HL-60 (cell line): ENCODE measurements around the gene CC2D1B.

Experiments
- TF ChIP-seq, protein P1 (sequence below): IDR thresholded peaks from one replicate; pipeline ENCODE4 v1.5.1; 2011; ENCODE audit warnings: low read length, control low read depth, inconsistent platforms; ENCODE audit not compliant: insufficient read depth
- TF ChIP-seq, protein P2 (sequence below): IDR thresholded peaks from 2 replicates; pipeline ENCODE4 v1.6.1; 2012; ENCODE audit warnings: low read depth; ENCODE audit not compliant: insufficient replicate concordance

DNA sequence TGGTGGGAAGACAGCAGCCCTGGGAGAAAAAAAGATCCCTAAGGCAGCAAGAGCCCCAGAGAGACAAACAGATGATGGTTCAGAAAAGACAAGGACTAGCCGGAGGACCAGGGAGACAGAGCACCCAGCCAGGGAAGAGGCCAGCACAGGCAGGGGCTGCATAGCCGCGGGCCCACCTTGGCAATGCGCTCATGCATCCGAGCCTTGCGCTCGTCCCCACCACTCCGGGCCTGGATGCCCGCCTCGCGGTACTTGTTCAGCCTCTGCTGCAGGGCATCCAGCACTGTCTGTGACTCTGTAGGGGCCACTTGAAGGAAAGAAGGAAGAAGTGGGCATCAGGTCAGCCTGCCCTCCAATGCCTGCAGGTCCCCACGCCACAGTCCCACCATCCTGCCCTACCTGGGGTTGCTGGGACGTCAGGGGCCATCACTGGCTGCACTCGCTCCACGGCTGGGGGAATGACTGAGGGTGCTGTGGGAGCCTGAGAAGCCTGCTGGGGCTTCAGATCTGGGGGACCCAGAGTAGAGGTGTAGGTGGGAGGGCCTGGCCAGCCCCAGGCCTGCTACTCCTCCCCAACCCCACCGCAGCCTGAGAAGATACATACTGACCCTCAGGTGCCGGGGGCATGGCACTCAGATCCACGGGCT lies 7.0 kb downstream of the CC2D1B start:
- TF ChIP-seq, protein P1, sequence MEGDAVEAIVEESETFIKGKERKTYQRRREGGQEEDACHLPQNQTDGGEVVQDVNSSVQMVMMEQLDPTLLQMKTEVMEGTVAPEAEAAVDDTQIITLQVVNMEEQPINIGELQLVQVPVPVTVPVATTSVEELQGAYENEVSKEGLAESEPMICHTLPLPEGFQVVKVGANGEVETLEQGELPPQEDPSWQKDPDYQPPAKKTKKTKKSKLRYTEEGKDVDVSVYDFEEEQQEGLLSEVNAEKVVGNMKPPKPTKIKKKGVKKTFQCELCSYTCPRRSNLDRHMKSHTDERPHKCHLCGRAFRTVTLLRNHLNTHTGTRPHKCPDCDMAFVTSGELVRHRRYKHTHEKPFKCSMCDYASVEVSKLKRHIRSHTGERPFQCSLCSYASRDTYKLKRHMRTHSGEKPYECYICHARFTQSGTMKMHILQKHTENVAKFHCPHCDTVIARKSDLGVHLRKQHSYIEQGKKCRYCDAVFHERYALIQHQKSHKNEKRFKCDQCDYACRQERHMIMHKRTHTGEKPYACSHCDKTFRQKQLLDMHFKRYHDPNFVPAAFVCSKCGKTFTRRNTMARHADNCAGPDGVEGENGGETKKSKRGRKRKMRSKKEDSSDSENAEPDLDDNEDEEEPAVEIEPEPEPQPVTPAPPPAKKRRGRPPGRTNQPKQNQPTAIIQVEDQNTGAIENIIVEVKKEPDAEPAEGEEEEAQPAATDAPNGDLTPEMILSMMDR, result no peak
- TF ChIP-seq, protein P2, sequence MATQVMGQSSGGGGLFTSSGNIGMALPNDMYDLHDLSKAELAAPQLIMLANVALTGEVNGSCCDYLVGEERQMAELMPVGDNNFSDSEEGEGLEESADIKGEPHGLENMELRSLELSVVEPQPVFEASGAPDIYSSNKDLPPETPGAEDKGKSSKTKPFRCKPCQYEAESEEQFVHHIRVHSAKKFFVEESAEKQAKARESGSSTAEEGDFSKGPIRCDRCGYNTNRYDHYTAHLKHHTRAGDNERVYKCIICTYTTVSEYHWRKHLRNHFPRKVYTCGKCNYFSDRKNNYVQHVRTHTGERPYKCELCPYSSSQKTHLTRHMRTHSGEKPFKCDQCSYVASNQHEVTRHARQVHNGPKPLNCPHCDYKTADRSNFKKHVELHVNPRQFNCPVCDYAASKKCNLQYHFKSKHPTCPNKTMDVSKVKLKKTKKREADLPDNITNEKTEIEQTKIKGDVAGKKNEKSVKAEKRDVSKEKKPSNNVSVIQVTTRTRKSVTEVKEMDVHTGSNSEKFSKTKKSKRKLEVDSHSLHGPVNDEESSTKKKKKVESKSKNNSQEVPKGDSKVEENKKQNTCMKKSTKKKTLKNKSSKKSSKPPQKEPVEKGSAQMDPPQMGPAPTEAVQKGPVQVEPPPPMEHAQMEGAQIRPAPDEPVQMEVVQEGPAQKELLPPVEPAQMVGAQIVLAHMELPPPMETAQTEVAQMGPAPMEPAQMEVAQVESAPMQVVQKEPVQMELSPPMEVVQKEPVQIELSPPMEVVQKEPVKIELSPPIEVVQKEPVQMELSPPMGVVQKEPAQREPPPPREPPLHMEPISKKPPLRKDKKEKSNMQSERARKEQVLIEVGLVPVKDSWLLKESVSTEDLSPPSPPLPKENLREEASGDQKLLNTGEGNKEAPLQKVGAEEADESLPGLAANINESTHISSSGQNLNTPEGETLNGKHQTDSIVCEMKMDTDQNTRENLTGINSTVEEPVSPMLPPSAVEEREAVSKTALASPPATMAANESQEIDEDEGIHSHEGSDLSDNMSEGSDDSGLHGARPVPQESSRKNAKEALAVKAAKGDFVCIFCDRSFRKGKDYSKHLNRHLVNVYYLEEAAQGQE, result no peak
